ENCODE results near the gene PLD3.
A peak's percentile ranks its signal among the peaks of the same experiment; 100 is the strongest.
"Not testable (repeated sequence)": the region's sequence is repeated elsewhere in the genome, so short reads cannot be mapped to it uniquely, and the experiment has no call there.

Gene PLD3

GRCh38 chr19:40365613-40366401 lies 17.3 kb downstream of the PLD3 start:
- no peak for DNase-seq

GRCh38 chr19:40366697-40367561 lies 18.4 kb downstream of the PLD3 start:
- peak; percentile 27 for DNase-seq

- no peak for DNase-seq
Observed at GRCh38 chr19:40367577-40368434, 19.3 kb downstream of the PLD3 start.

- DNase-seq: no peak
Observed at GRCh38 chr19:40369797-40370196, 21.3 kb downstream of the PLD3 start.

GRCh38 chr19:40370253-40370652 lies 21.8 kb downstream of the PLD3 start:
- not testable (repeated sequence) for DNase-seq

GRCh38 chr19:40370997-40371801 lies 22.7 kb downstream of the PLD3 start:
- DNase-seq: no peak

GRCh38 chr19:40371802-40372122 lies 23.3 kb downstream of the PLD3 start:
- DNase-seq: no peak

- DNase-seq: no peak
Observed at GRCh38 chr19:40374084-40374483, 25.6 kb downstream of the PLD3 start.

GRCh38 chr19:40376286-40376862 lies 27.9 kb downstream of the PLD3 start:
- no peak for DNase-seq

GRCh38 chr19:40377876-40378385 lies 29.4 kb downstream of the PLD3 start:
- no peak for DNase-seq

GRCh38 chr19:40378509-40378908 lies 30.0 kb downstream of the PLD3 start:
- DNase-seq: no peak

- DNase-seq: no peak
Observed at GRCh38 chr19:40379446-40380198, 31.1 kb downstream of the PLD3 start.

- no peak for DNase-seq
Observed at GRCh38 chr19:40380199-40381037, 31.9 kb downstream of the PLD3 start.

GRCh38 chr19:40381321-40381720 lies 32.8 kb downstream of the PLD3 start:
- DNase-seq: no peak

GRCh38 chr19:40383668-40384248 lies 35.3 kb downstream of the PLD3 start:
- peak; percentile 18 for DNase-seq

GRCh38 chr19:40387155-40387554 lies 38.7 kb downstream of the PLD3 start:
- DNase-seq: no peak

GRCh38 chr19:40388481-40388880 lies 40.0 kb downstream of the PLD3 start:
- DNase-seq: no peak

GRCh38 chr19:40389404-40390083 lies 41.0 kb downstream of the PLD3 start:
- DNase-seq: no peak
